K562 (cell line): Measurements from ENCODE around the gene DOCK6. TPM values are rescaled to one million over a fixed set of nuclear protein-coding genes. Genes with fewer than 3 reads are reported as not detected.

Source experiments
- FOXK2 ChIP-seq, 2 experiments: fragments of 450-650 bp; IDR thresholded peaks in 1 of 2; conservative IDR thresholded peaks in 1 of 2; 2 replicates each; pipeline ENCODE4 v1.6.1; 2016; ENCODE audit warnings: low read depth in 2 of 2, mild to moderate bottlenecking in 1 of 2
- GABPB2 ChIP-seq: fragments of 250-450 bp; sonication (Bioruptor Pico); conservative IDR thresholded peaks from 2 replicates; pipeline ENCODE4 v1.5.1; 2021; ENCODE audit warnings: mild to moderate bottlenecking
- HLTF ChIP-seq: fragments of 450-650 bp; IDR thresholded peaks from 2 replicates; pipeline ENCODE4 v1.6.1; 2016
- HMGXB4 ChIP-seq: sonication (generic); formaldehyde crosslinking; IDR thresholded peaks from 2 replicates; pipeline ENCODE4 v1.8.1; 2023; ENCODE audit warnings: mild to moderate bottlenecking, missing genetic modification reagents
- MTA1 ChIP-seq: fragments of 450-650 bp; IDR thresholded peaks from 2 replicates; pipeline ENCODE4 v1.6.1; 2017; ENCODE audit warnings: borderline replicate concordance
- MYBL2 ChIP-seq, 2 experiments: fragments of 450-650 bp in 1 of 2; sonication (generic) in 1 of 2; formaldehyde crosslinking in 1 of 2; IDR thresholded peaks; 2 replicates each; pipeline versions ENCODE4 v1.6.1 to v1.8.1; 2017 to 2022; ENCODE audit warnings: borderline replicate concordance in 1 of 2, inconsistent platforms in 1 of 2, low read depth in 1 of 2, mild to moderate bottlenecking in 1 of 2, missing genetic modification reagents in 1 of 2, moderate library complexity in 1 of 2
- PCBP2 ChIP-seq: fragments of 200-400 bp; formaldehyde crosslinking; IDR thresholded peaks from 2 replicates; pipeline ENCODE4 v1.6.1; 2018; ENCODE audit warnings: low read length, low read depth, mild to moderate bottlenecking, moderate library complexity; ENCODE audit not compliant: poor library complexity, severe bottlenecking
- PHB ChIP-seq: fragments of 250-450 bp; sonication (Bioruptor Pico); IDR thresholded peaks from 2 replicates; pipeline ENCODE4 v1.5.0; 2021
- STAT6 ChIP-seq: sonication (generic); formaldehyde crosslinking; IDR thresholded peaks from 2 replicates; pipeline ENCODE4 v1.8.1; 2023; ENCODE audit warnings: mild to moderate bottlenecking, missing genetic modification reagents
- ZFPM2 ChIP-seq: fragments of 250-450 bp; sonication (Bioruptor Pico); IDR thresholded peaks from 2 replicates; pipeline ENCODE4 v1.5.1; 2022; ENCODE audit warnings: mild to moderate bottlenecking
- ZNF449 ChIP-seq: fragments of 250-450 bp; sonication (Bioruptor Pico); IDR thresholded peaks from 2 replicates; pipeline ENCODE4 v1.8.0; 2022; ENCODE audit warnings: moderate library complexity, mild to moderate bottlenecking, inconsistent platforms
- ZNF586 ChIP-seq: fragments of 450-650 bp; formaldehyde crosslinking; conservative IDR thresholded peaks from 2 replicates; pipeline ENCODE4 v1.4.0; 2020; ENCODE audit warnings: mild to moderate bottlenecking, moderate library complexity
- polyA plus RNA-seq, 8 experiments: library from polyadenylated mRNA; depleted of rRNA in 4 of 8; stranded (reverse) in 5 of 8; unstranded in 3 of 8; fragments of >200 nt; fragmentation: Nextera tagmentation in 2 of 8; fragmentation: Illumina TruSeq in 1 of 8; extraction: Ambion mirVana in 2 of 8; extraction: Trizol in 1 of 8; gene quantifications; 2 replicates each; pipeline versions ENCODE4 v1.2.1 to v1.2.3, GENCODE V29; 2011 to 2014; ENCODE audit warnings: inconsistent platforms in 1 of 8, missing spikeins in 1 of 8
- total RNA-seq, 7 experiments: library from RNA; depleted of rRNA in 6 of 7; stranded (reverse); fragments of >200 nt in 6 of 7; fragmentation: Illumina TruSeq in 2 of 7; extraction: Trizol in 2 of 7; gene quantifications; 2 replicates each; pipeline versions ENCODE4 v1.2.1 to v1.2.3, GENCODE V29; 2011 to 2021; ENCODE audit warnings: low replicate concordance in 1 of 7

Gene DOCK6
- total and polyA plus RNA-seq, 9 of the 15 experiments (the other 6 are each of a cell fraction or from before 2014, with no cell fraction given): 0.35 to 19.3 (median 3.8) TPM

- TF ChIP-seq ZNF586 (CRISPR knock-in tag): no peak
- no peak for TF ChIP-seq MYBL2 (IDR thresholded peaks at IDR 0.05; ENCODE audit: low read depth)
- TF ChIP-seq MYBL2 (CRISPR knock-in tag; IDR thresholded peaks at IDR 0.05; ENCODE audit: borderline replicate concordance): no peak
- no peak for TF ChIP-seq STAT6 (CRISPR knock-in tag)
- TF ChIP-seq ZNF449: no peak
- no peak for TF ChIP-seq FOXK2 (conservative IDR thresholded peaks at IDR 0.05 in 1 of 2, IDR thresholded peaks at IDR 0.05 in 1 of 2; ENCODE audit: low read depth in 2 of 2)
- no peak for TF ChIP-seq GABPB2 (CRISPR knock-in tag)
- no peak for TF ChIP-seq MTA1
- TF ChIP-seq HLTF: no peak
- no peak for TF ChIP-seq PCBP2
- no peak for TF ChIP-seq ZFPM2
- TF ChIP-seq HMGXB4 (CRISPR knock-in tag): no peak
- TF ChIP-seq PHB (CRISPR knock-in tag): no peak
These were observed 93.8 kb downstream of the DOCK6 start (continued) for GRCh38 chr19:11168568-11168967.
